IMR-90 (cell line): Measurements from ENCODE around the gene FNDC3B. TPM values are rescaled to one million over a fixed set of nuclear protein-coding genes. Genes with fewer than 3 reads are reported as not detected.

Source experiments
- ATAC-seq: fragments of 200-7000 bp; cut with Tn5 transposase; 2 replicates; pipeline ENCODE4 v1.9.1; 2020; ENCODE audit warnings: low read depth, mild to moderate bottlenecking, moderate library complexity
- BruUV-seq: library from RNA; stranded (reverse); fragments of 400-500 nt; replicated peaks from 2 replicates; lab custom pipeline; 2021; lab: Mats Ljungman, UMichigan
- CTCF ChIA-PET: fragments of 300-600 bp; formaldehyde crosslinking; extraction: SDS; loops from one replicate; lab custom pipeline; 2021; ENCODE audit warnings: antibody characterized with exemption; lab: Yijun Ruan, JAX
- POLR2A ChIA-PET: fragments of 300-600 bp; sonication (Branson Sonifier 250); formaldehyde crosslinking; loops from one replicate; lab custom pipeline; 2022; ENCODE audit warnings: antibody characterized with exemption; ENCODE audit not compliant: unreplicated experiment; lab: Charles Lee
- DNase-seq: peaks from one replicate; pipeline ENCODE4 v3.0.0; 2013
- H2AFZ ChIP-seq: replicated peaks from 2 replicates; pipeline ENCODE3; 2013; ENCODE audit warnings: low read length, mild to moderate bottlenecking; ENCODE audit not compliant: poor library complexity
- H2AK5ac ChIP-seq: 2 replicates; pipeline ENCODE4 v1.6.1; 2013; ENCODE audit warnings: low read depth, low read length, inconsistent platforms
- H2AK9ac ChIP-seq: replicated peaks from 2 replicates; pipeline ENCODE3; 2013; ENCODE audit warnings: mild to moderate bottlenecking, low read depth, low read length, moderate library complexity; ENCODE audit not compliant: poor library complexity
- H2BK120ac ChIP-seq: 2 replicates; pipeline ENCODE4 v1.6.1; 2013; ENCODE audit warnings: low read depth, low read length, inconsistent platforms
- H2BK15ac ChIP-seq: 3 replicates; pipeline ENCODE4 v1.6.1; 2013; ENCODE audit warnings: low read depth, low read length, inconsistent platforms
- H2BK20ac ChIP-seq: 2 replicates; pipeline ENCODE4 v1.6.1; 2013; ENCODE audit warnings: low read depth, mild to moderate bottlenecking, inconsistent platforms, low read length, moderate library complexity
- H2BK5ac ChIP-seq: 2 replicates; pipeline ENCODE4 v1.6.1; 2013; ENCODE audit warnings: mild to moderate bottlenecking, low read depth, low read length, inconsistent platforms; ENCODE audit not compliant: poor library complexity, severe bottlenecking
- H3K14ac ChIP-seq: replicated peaks from 2 replicates; pipeline ENCODE4 v1.6.1; 2013; ENCODE audit warnings: low read depth, low read length, inconsistent platforms
- H3K18ac ChIP-seq: 2 replicates; pipeline ENCODE4 v1.6.1; 2013; ENCODE audit warnings: low read depth, low read length, control low read depth
- H3K23ac ChIP-seq: 2 replicates; pipeline ENCODE4 v1.6.1; 2013; ENCODE audit warnings: low read depth, low read length, inconsistent platforms
- H3K27ac ChIP-seq: 2 replicates; pipeline ENCODE4 v1.5.1; 2013; ENCODE audit warnings: mild to moderate bottlenecking, control low read depth, low read length; ENCODE audit not compliant: insufficient read depth
- H3K27me3 ChIP-seq: 2 replicates; pipeline ENCODE4 v1.6.1; 2013; ENCODE audit warnings: low read length; ENCODE audit not compliant: control insufficient read depth, insufficient read depth
- H3K36me3 ChIP-seq: 2 replicates; pipeline ENCODE4 v1.6.1; 2013; ENCODE audit warnings: low read length, mixed read lengths; ENCODE audit not compliant: control insufficient read depth, insufficient read depth
- H3K4ac ChIP-seq: 2 replicates; pipeline ENCODE4 v1.6.1; 2013; ENCODE audit warnings: low read depth, low read length, inconsistent platforms
- H3K4me1 ChIP-seq: 2 replicates; pipeline ENCODE4 v1.6.1; 2013; ENCODE audit warnings: low read length, mixed read lengths; ENCODE audit not compliant: control insufficient read depth, insufficient read depth
- H3K4me2 ChIP-seq: 2 replicates; pipeline ENCODE4 v1.6.1; 2013; ENCODE audit warnings: low read depth, mild to moderate bottlenecking, control low read depth, low read length, moderate library complexity
- H3K4me3 ChIP-seq: 2 replicates; pipeline ENCODE4 v1.5.1; 2013; ENCODE audit warnings: low read depth, mild to moderate bottlenecking, control low read depth, low read length, moderate library complexity; ENCODE audit not compliant: insufficient read depth
- H3K56ac ChIP-seq: 2 replicates; pipeline ENCODE4 v1.6.1; 2013; ENCODE audit warnings: low read length, inconsistent platforms; ENCODE audit not compliant: insufficient read depth; ENCODE audit errors: extremely low read depth
- H3K79me1 ChIP-seq, 2 experiments: 2 replicates each; pipeline ENCODE4 v1.6.1; 2013; ENCODE audit warnings: low read length in 2 of 2, inconsistent platforms in 1 of 2, low read depth in 1 of 2
- H3K9ac ChIP-seq: 2 replicates; pipeline ENCODE4 v1.6.1; 2013; ENCODE audit warnings: low read depth, low read length, control low read depth
- H3K9me1 ChIP-seq: 2 replicates; pipeline ENCODE4 v1.6.1; 2013; ENCODE audit warnings: low read length, inconsistent platforms; ENCODE audit not compliant: insufficient read depth
- H3K9me3 ChIP-seq: 2 replicates; pipeline ENCODE4 v1.6.1; 2013; ENCODE audit warnings: low read length; ENCODE audit not compliant: control insufficient read depth, insufficient read depth
- H4K20me1 ChIP-seq: 2 replicates; pipeline ENCODE4 v1.6.1; 2013; ENCODE audit warnings: low read length, inconsistent platforms; ENCODE audit not compliant: insufficient read depth
- H4K5ac ChIP-seq: 2 replicates; pipeline ENCODE4 v1.6.1; 2013; ENCODE audit warnings: mild to moderate bottlenecking, low read depth, low read length, control low read depth
- H4K8ac ChIP-seq, 2 experiments: 2 replicates each; pipeline ENCODE4 v1.6.1; 2013; ENCODE audit warnings: low read depth in 2 of 2, low read length in 2 of 2, control low read depth in 1 of 2, inconsistent platforms in 1 of 2
- H4K91ac ChIP-seq: 2 replicates; pipeline ENCODE4 v1.6.1; 2013; ENCODE audit warnings: low read depth, low read length, inconsistent platforms; ENCODE audit not compliant: insufficient read depth
- BHLHE40 ChIP-seq: fragments of 150-350 bp; IDR thresholded peaks from 2 replicates; pipeline ENCODE4 v1.6.1; 2016; ENCODE audit warnings: mild to moderate bottlenecking, low read depth, low read length
- CEBPB ChIP-seq: IDR thresholded peaks from 2 replicates; pipeline ENCODE4 v1.6.1; 2012; ENCODE audit warnings: low read depth, low read length, improper control_type of control experiment
- CHD1 ChIP-seq: IDR thresholded peaks from 2 replicates; pipeline ENCODE4 v1.6.1; 2012; ENCODE audit warnings: low read depth, low read length, improper control_type of control experiment
- CTCF ChIP-seq: conservative IDR thresholded peaks from 2 replicates; pipeline ENCODE4 v1.5.1; 2012; ENCODE audit warnings: mild to moderate bottlenecking, low read depth, low read length, improper control_type of control experiment
- ELK1 ChIP-seq: fragments of 150-350 bp; IDR thresholded peaks from 2 replicates; pipeline ENCODE4 v1.6.1; 2016; ENCODE audit warnings: low read depth, mild to moderate bottlenecking, low read length, moderate library complexity, borderline replicate concordance
- FOS ChIP-seq: fragments of 150-350 bp; IDR thresholded peaks from 2 replicates; pipeline ENCODE4 v1.6.1; 2016; ENCODE audit warnings: low read depth, low read length
- MAFK ChIP-seq: IDR thresholded peaks from 2 replicates; pipeline ENCODE4 v1.6.1; 2012; ENCODE audit warnings: low read depth, low read length, improper control_type of control experiment
- MAZ ChIP-seq: IDR thresholded peaks from 2 replicates; pipeline ENCODE4 v1.6.1; 2012; ENCODE audit warnings: low read depth, mild to moderate bottlenecking, low read length, improper control_type of control experiment, moderate library complexity, borderline replicate concordance
- MXI1 ChIP-seq: IDR thresholded peaks from 2 replicates; pipeline ENCODE4 v1.6.1; 2012; ENCODE audit warnings: low read depth, mild to moderate bottlenecking, low read length, moderate library complexity, borderline replicate concordance
- NFE2L2 ChIP-seq: fragments of 150-350 bp; IDR thresholded peaks from 2 replicates; pipeline ENCODE4 v1.6.1; 2016; ENCODE audit warnings: low read depth, mild to moderate bottlenecking, low read length
- POLR2A ChIP-seq: IDR thresholded peaks from 2 replicates; pipeline ENCODE4 v1.6.1; 2012; ENCODE audit warnings: mild to moderate bottlenecking, low read depth, low read length
- RAD21 ChIP-seq: IDR thresholded peaks from 2 replicates; pipeline ENCODE4 v1.6.1; 2012; ENCODE audit warnings: low read length, improper control_type of control experiment
- RCOR1 ChIP-seq: IDR thresholded peaks from 2 replicates; pipeline ENCODE4 v1.6.1; 2012; ENCODE audit warnings: mild to moderate bottlenecking, low read length, improper control_type of control experiment; ENCODE audit not compliant: insufficient replicate concordance
- RFX5 ChIP-seq: IDR thresholded peaks from 2 replicates; pipeline ENCODE4 v1.8.0; 2012; ENCODE audit warnings: low read depth, mild to moderate bottlenecking, low read length, moderate library complexity
- SMC3 ChIP-seq: fragments of 150-350 bp; IDR thresholded peaks from 2 replicates; pipeline ENCODE4 v1.6.1; 2016; ENCODE audit warnings: low read depth, mild to moderate bottlenecking, antibody characterized with exemption, low read length, moderate library complexity
- USF2 ChIP-seq: fragments of 150-350 bp; IDR thresholded peaks from 2 replicates; pipeline ENCODE4 v1.6.1; 2017; ENCODE audit warnings: mild to moderate bottlenecking, antibody characterized with exemption, low read length, low read depth
- WGBS, 2 experiments: methylation state at CpG; one replicate each; pipeline versions ENCODE4 v1.1.5 to v1.1.7; 2013; ENCODE audit warnings: missing lambda C conversion rate in 2 of 2; ENCODE audit not compliant: insufficient read length in 1 of 2; ENCODE audit errors: extremely low coverage in 2 of 2; 5-methylcytosine and 5-hydroxymethylcytosine counted together
- dilution Hi-C: fragments of 300-500 bp; cut with HindIII; formaldehyde crosslinking; loops from one replicate; pipeline ENCODE4 v1.14.3; 2018; ENCODE audit warnings: low sequenced_read_pairs; ENCODE audit not compliant: unreplicated experiment
- in situ Hi-C: fragments of 300-500 bp; cut with MboI; formaldehyde crosslinking; loops from 3 replicates; pipeline ENCODE4 v1.14.3; 2019; ENCODE audit warnings: low sequenced_read_pairs, inconsistent platforms, mixed read lengths
- intact Hi-C: fragments of 100-400 bp; cut with micrococcal nuclease; formaldehyde crosslinking; loops from 2 replicates; pipeline ENCODE4 v1.10.0; 2022
- polyA plus RNA-seq, 3 experiments: library from polyadenylated mRNA; depleted of rRNA; stranded (reverse); fragments of >200 nt; gene quantifications; 2 replicates each; pipeline ENCODE4 v1.2.3, GENCODE V29; 2012; ENCODE audit warnings: low replicate concordance in 1 of 3
- total RNA-seq: library from RNA; depleted of rRNA; stranded (reverse); fragments of >200 nt; gene quantifications from 2 replicates; pipeline ENCODE4 v1.2.3, GENCODE V29; 2012

The FNDC3B gene
- total and polyA plus RNA-seq, 2 of the 4 experiments (the other 2 are of a cell fraction) = 23.9 to 150 TPM

DNA sequence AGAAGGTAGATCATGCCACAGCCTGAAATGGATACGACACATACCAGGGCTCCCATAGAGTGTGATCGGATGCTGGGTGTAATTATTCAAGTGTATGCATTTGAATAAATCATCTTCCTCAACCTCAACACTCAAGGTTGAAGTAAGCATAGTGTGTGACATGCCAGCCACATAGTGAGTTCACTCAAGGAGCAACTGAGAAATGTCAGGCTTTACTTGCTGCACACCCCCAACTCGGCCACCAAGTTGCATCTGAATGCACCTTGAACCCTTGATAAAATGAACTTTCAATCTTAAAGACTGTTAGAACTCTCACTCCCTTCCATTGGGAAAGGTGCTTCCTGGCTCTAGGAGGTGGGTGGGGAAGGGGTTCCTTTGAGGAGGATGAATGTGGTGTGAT is 287.6 kb downstream of the FNDC3B start:
- Histone ChIP-seq H3K56ac (no peak overlapping the region), H2AK5ac (no peak overlapping the region), H3K27ac (no peak overlapping the region), H3K4me1 (peaks cover 7% of the 10 kb centered on the region; the same call in 1 of the 2 replicates), H4K91ac (no peak overlapping the region), H3K79me1 (peaks cover 40 to 70% of the 10 kb centered on the region in 2 experiments), H2AK9ac (no peak overlapping the region), H3K23ac (no peak overlapping the region), H3K9me1 (peaks cover 30% of the 10 kb centered on the region), H3K9ac (no peak overlapping the region), H3K4me2 (no peak overlapping the region), H3K4ac (no peak overlapping the region), H2BK120ac (no peak overlapping the region), H2BK15ac (no peak overlapping the region), H3K9me3 (no peaks in the 10 kb centered on the region), H3K14ac (no peak overlapping the region), H4K20me1 (peaks cover 12% of the 10 kb centered on the region; the same call in 1 of the 2 replicates), H2BK5ac (no peak overlapping the region), H3K27me3 (no peaks in the 10 kb centered on the region), H3K18ac (no peak overlapping the region), H2BK20ac (no peak overlapping the region), H2AFZ (no peak overlapping the region), H3K36me3 (peaks cover 52% of the 10 kb centered on the region), H4K8ac (no peak overlapping the region), H3K4me3 (no peak overlapping the region), H4K5ac (no peak overlapping the region)
- intact Hi-C loops (no loop called here), dilution Hi-C loops (no loop called here), in situ Hi-C loops (loop anchor here (25.0 kb wide), 1 partner anchor 690 kb away; no protein-coding TSS in a partner anchor)
- ChIA-PET CTCF (interaction anchor here (0.7 kb wide), 1 partner anchor 14 kb away, joined by 3 read pairs; no protein-coding TSS in a partner anchor), POLR2A (no interaction called here)
- no TSS peak for BruUV-seq
- TF ChIP-seq SMC3 = no peak
- TF ChIP-seq RCOR1 = no peak
- no peak for TF ChIP-seq CTCF
- no peak for TF ChIP-seq ELK1
- no peak for TF ChIP-seq MAFK
- TF ChIP-seq USF2 = no peak
- TF ChIP-seq CHD1 = no peak
- TF ChIP-seq FOS = no peak
- TF ChIP-seq RAD21 = no peak
- no peak for TF ChIP-seq POLR2A
- no peak for TF ChIP-seq RFX5
- TF ChIP-seq MXI1 = no peak
- TF ChIP-seq MAZ = no peak
- TF ChIP-seq CEBPB = no peak
- no peak for TF ChIP-seq NFE2L2
- no peak for TF ChIP-seq BHLHE40
- no peak for ATAC-seq
- no peak for DNase-seq
- no CpG with 5 or more reads among the region's 3 CpGs for WGBS, 2 experiments
